HG02938 (cell line): ENCODE results near the gene RNF182.
"Not testable (repeated sequence)": the region's sequence is repeated elsewhere in the genome, so short reads cannot be mapped to it uniquely, and the experiment has no call there.

ENCODE experiments used
- ATAC-seq: cut with Tn5 transposase; IDR thresholded peaks from one replicate; pipeline ENCODE4 v1.9.1; 2021; ENCODE audit warnings: mild to moderate bottlenecking, moderate library complexity; ENCODE audit not compliant: unreplicated experiment

Gene RNF182

DNA sequence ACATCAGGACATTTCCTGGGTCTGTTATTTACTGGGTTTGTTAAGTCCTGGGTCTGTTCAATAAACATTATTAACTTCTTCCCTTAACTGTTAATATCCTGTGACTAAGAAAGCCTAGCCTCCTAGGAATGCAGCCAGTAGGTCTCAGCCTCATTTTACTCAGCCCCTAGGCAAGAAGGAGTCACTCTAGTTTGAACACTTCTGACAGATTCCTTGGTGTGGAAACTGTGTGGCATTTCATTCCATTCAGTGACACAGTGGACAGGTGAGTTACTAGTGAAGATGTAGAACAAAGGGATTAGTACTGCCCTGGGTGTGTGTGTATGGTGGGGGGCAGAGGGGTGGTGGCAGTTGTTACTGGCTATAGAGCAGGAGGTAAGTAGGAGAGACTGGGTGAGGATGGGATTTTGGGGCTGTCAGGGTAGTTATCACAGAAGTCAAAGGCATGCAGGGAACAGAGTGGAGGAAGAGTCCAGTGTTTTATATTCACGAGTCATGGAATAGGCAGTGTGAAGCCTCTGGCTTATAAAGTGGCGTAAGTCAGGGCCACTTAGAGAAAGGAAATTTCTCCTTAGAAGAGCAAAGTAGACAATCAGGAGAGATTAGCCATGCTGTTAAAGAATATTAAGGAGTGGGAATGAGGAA lies 28.4 kb downstream of the RNF182 start:
- ATAC-seq = no peak

DNA sequence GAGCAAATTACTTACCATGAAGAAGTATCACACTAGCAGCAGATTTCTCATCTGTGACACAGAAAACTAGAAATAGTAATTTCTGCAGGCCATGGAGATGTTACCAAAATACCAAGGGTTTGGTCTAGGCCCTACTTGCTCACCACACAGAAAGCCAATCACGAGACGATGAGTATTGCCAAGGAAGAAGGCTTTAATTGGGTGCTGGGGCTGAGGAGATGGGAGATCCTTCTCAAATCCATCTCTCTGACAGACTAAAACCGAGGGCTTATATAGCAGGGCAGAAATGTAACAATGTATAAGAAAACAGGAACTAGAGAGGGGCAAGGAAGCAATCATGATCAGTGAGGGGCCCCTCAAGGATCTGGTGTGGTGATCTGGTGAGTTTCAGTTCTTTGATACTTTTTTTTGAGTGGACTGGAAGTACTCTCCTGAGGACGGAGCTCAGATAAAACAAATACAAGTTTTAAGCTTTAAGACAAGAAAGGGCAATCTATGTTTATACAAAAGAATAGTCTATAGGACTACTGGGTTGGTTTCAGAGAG lies 40.9 kb downstream of the RNF182 start:
- no peak for ATAC-seq

DNA sequence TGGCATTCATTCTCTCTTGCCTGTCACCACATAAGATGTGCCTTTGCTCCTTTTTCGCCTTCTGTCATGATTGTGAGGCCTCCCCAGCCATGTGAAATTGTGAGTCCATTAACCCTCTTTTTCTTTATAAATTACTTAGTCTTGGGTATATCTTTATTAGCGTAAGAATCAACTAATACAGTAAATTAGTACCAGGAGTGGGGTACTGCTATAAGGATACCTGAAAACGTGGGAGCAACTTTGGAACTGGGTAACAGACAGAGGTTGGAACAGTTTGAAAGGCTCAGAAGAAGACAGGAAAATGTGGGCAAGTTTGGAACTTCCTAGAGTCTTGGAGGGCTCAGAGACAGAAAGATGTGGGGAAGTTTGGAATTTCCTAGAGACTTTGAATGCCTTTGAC lies 46.6 kb downstream of the RNF182 start:
- ATAC-seq = no peak

DNA sequence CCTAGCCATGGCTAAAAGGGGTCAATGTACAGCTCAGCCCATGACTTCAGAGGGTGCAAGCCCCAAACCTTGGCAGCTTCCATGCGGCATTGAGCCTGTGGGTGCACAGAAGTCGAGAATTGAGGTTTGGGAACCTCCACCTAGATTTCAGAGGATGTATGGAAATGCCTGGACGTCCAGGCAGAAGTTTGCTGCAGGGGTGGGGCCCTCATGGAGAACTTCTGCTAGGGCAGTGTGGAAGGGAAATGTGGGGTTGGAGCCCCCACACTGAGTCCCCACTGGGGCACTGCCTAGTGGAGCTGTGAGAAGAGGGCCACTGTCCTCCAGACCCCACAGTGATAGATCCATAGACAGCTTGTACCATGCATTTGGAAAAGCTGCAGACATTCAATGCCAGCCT lies 47.9 kb downstream of the RNF182 start:
- not testable (repeated sequence) for ATAC-seq

DNA sequence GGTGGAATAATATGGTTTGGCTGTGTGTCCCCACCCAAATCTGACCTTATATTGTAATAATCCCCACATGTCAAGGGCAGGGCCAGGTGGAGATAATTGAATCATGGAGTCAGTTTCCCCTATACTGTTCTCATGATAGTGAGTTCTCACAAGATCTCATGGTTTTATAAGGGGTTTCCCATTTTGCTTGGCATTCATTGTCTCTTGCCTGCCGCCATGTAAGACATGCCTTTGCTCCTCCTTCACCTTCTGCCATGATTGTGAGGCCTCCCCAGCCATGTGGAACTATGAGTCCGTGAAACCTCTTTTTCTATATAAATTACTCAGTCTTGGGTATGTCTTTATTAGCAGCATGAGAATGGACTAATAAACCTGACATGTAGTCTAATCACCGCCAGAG lies 48.7 kb downstream of the RNF182 start:
- not testable (repeated sequence) for ATAC-seq

DNA sequence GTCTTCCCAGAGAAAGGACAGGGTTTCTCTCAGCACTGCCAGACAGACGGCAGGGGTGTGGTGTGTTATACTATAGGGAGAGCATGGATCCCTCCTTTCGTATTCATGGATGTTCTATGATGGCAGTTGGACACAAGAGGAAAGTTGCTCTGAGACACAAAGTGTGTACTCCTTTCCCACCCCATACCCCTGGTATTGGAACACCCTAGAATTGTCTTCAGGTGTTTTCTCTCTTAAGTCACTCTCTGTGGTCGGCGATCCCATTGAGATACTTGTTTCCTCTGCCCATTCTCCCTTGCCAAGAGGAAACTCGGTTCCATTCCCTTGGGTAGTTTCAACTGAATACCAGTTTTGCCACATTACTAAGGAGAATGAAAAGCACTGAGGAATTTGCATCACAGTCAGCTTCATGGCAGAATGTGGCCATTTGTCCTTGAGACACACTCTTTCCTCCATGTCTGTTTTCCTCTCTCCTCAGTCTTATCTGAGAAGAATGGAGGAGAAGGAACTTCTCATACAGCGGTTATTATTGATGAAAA lies 53.4 kb downstream of the RNF182 start:
- no peak for ATAC-seq

DNA sequence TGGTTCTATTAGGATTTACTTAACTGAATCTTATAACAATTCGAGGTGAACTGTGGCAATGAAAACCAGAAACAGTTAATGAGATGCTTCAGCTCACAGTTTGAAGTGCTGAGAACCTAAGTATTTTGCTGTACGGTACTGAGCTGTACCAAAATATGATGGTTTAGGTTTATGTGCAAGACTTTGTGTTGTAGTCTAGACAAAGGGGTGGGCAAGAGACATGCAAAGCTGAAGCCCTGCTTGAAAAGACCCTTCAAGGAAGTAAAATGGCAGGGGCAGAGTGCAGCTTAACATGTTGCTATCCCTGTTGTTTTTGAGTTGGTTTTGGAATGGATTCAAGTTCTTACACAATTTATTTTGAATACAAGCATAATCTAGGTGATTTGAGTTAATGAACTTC lies 54.0 kb downstream of the RNF182 start:
- no peak for ATAC-seq

DNA sequence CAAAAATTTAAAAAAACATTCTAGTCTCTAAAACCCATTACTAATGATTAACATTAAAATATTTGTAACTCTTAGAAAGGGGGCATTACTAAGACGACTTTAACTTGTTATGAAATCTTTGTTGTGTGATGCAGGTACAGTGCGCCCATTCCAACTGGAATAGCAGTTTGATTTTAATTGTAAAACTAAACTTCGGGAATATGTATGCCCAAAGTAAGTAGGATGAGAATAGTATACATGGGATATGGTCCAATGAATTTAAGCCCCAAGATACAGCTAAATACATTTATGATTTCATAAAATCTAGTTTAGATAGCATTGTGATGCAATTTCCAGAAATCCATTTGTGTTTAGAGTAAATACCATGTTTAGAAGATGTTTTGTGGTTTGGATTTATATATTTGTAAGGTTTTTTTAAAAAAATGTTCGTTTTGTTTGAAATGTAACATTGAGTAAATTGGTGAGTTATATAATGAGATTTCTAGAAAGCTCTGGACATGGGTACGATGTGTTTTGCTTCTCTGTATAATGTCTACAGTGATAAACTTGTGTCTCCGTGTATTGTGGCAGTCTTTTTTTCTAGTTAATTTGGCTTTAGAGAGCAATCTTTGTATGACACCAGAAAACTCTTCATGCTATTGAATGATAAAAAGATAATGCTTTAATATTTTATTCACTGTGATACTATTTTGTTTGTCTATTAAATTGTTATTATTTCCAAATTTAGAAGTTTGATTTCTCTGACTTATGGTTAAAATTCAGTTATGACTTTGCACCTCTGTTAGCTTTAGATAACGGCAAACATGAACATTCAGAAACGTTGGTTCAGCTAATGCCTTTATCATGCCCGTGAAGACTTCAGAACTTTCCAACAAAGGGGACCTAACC lies 54.8 kb downstream of the RNF182 start:
- no peak for ATAC-seq

DNA sequence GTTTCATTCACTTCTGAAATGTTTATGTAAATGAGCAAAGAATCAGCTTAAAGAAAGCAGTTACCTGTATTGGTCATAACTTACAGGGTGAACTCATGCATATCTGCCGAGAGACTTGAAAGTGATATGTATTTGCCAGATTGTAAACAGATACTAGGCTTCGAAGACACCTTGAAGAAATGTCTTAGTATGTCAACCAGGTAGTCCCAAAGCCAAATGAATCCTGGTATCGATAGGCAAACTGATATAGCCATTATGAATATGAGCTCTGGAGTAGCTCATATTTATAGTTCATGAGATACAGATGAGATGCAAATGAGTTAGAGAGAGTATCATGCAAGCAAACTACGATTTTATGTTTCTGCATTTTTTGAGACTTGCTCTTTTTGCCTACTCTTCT lies 55.8 kb downstream of the RNF182 start:
- ATAC-seq = no peak

DNA sequence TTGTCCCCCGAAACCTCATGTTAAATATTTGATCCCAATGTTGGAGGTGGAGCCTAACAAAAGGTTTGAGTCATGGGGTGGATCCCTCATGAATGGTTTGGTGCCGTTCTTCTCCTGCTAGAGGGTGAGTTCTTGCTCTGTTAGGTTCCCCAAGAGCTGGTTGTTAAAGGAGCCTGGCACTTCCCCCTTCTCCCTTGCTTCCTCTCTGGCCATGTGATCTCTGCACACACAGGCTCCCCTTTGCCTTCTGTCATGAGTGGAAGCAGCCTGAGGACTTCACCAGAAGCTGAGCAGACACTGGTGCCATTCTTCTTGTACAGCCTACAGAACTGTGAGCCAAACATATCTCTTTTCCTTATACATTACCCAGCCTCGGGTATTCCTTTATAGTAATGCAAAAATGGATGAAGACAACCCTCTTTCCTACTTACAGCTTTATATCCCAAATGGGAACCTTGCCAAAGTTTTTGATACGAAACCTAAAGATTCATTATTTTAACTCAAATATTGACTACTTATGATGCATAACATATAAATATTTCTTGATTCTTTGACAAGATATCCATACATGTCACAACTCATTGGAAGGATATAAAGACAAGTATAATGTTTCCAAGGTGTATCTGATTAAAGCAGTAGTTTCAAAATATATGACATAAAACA lies 61.0 kb downstream of the RNF182 start:
- no peak for ATAC-seq

DNA sequence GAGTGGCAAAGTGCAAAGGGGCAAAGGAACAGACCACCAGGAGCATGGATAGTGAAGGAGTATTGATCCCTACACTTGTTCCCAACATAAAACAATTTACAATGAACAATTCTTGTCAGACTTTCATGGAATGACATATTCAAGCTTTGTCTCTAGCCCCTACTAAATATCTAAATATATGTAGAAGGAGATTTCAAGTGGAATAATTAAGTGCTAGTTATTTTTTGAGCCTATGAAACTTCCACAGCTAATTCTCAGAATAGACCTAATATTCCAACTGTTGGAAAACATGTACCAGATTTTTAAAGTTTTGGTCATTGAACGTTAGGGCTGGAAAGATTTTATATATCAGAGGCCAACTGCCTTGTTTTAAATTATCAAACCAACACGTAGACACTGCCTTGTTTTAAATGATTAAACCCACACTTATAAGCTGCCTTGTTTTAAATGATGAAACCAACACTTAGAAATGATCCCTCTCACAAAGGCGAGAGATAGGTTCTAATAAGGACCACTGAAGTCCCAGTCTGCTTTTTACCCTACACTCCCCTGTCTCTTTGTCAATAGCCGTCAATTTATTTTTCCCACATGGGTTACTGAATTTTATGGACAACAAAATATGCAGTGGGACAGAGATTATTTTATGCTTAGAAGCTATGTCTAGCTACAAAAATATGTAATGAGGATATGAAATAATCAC lies 62.1 kb downstream of the RNF182 start:
- ATAC-seq = no peak

DNA sequence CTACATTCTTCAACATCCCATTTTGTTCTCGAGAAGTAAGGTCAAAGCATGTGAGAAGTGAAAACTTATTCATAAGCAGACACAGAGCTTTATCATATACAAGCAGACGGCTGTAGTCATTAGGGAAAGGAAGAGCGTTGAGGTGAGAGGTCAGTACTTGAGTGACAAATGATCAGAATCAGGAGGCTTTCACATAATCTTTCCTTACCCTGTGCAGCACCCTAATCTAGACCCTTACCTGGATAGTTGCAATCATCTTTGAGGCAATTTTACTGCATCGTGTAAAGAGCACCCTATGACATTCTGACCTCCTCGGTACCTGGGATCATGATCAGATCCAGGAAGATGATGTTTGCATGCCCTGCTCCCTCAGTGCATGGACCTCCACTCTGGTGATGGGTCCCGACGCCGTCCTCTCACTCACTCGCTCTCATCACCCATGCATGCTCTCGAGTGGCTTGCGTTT lies 62.7 kb downstream of the RNF182 start:
- no peak for ATAC-seq

DNA sequence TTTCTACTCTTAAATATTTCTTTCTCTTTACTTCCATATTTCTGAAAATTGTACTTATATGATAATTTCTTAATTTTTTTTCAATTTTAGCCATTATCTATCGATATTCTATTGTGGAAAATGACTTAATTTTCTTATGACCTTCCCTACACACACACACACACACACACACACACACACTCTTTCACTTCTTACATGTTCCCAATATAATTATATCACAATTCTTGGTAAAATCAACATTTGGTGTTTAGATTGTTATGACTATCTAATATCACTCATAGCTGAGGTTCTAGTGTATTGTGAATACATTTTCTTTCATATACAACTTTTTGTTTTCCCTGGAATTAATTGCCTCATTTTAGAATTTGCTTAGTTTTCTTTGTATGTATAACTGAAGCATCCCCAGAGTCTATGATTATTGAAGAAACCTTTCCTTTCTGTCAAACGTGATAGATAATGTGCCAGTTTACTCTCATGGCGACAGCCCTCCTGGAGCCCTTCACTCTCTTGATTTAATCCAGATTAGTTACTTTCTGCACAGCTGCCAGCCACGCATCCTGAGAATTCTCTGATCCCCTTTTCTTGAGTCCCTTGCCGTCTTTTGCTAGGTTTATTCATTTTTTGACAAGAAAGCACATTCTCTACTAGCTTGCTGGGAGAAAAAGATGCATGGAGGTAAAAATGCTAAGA lies 63.4 kb downstream of the RNF182 start:
- no peak for ATAC-seq

DNA sequence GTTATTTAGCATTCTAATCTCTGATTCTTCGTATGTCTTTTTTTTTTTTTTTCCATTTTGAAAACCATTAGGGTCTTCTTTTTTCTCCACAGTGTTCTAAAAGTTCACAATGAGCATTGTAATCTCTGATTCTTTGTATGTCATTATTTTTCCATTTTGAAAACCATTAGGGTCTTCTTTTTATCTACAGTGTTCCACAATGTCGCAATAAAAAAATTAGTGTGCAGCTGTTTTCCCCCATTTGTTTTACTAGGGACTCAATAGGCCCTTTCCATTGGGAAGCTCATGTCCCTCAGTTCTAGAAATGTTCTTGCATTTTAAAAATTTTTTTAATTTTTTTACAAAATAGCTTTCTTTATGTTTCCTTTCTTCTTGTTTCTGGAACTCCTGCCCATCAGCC lies 64.2 kb downstream of the RNF182 start:
- ATAC-seq = no peak

DNA sequence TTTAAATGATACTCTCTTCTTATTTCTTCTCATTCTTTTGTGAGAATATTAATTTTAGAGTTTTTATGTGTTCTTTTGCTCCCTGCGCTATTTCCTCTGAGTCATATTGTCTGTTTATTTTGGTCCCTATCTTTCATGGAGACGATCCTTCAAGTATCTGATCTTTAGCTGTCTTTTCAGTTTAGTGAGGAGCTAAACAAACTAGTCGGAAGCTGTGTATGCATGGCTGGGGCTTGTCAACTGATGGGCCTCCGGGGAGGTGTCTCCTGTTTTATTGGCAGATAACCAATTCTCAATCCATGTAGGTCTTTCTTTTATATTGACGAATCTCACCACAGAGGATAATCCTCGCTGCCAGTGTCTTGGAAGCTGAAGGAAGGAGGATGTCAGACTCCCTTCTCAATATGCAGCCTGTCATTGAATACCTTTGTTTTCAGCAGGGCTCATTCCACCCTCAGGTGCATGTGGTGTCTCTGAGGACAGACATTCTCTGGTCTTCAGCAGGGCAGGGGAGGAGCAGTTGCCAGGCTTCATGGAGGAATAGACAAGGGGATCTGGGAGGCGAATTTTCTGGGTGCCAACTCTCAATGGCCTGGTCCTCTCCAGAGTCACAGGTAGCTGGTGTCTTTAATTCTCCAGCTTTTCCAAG lies 64.9 kb downstream of the RNF182 start:
- ATAC-seq = no peak

DNA sequence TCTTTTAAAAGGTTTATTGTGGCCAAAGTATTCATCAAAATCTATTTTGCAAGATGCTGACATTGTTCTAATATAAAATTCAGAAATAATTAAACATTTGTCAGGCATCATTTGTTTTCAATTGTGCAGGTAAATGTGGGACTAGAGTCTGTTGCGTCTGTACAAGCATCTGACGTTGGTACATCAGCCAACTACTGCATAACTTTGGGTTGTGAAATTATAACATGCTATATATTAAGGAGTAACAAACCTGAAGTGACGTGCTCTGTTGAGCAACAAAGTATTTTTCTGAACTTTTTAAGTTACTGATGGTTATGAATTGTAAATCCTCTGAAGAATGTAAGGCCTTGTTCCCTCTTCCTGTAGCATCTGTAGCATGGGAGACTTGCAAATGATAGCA lies 66.0 kb downstream of the RNF182 start:
- no peak for ATAC-seq

DNA sequence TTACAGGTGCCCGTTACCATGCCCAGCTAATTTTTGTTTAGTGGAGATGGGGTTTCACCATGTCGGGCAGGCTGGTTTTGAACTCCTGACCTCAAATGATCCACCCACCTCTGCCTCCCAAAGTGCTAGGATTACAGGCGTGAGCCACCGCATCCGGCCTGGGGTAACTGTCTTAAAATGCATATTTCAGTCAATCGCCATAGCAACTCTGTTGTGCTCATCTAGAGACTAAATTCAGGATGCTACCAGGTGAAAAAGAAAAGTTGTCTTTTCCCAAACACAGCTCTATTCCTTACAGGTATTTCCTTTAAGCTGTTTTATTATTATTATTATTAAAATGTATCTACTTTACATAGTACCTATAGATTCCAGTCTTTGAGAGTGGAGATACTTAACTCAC lies 66.6 kb downstream of the RNF182 start:
- no peak for ATAC-seq

DNA sequence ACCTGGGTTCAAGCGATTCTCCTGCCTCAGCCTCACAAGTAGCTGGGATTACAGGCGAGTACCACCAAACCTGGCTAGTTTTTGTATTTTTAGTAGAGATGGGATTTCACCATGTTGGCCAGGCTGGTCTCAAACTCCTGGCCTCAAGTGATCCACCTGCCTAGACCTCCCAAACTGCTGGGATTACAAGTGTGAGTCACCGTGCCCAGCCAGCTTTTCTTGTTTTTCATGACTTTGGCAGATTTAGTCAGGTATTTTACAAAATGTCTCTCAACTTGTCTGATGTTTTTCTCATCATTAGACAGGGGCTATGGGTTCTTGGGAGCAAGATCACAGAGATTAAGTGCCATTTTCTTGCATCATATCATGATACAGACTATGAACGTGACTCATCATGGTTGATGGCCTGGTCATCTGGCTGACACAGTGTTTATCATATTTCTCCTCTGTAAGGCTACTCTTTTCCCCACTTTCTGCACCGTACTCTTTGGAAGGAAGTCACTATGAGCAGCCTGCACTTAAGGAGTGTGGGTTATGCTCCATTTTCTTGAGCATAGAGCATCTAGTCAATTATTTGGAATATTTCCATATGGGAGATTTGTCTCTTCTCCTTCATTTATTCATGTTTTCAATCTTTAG lies 67.8 kb downstream of the RNF182 start:
- ATAC-seq = no peak

DNA sequence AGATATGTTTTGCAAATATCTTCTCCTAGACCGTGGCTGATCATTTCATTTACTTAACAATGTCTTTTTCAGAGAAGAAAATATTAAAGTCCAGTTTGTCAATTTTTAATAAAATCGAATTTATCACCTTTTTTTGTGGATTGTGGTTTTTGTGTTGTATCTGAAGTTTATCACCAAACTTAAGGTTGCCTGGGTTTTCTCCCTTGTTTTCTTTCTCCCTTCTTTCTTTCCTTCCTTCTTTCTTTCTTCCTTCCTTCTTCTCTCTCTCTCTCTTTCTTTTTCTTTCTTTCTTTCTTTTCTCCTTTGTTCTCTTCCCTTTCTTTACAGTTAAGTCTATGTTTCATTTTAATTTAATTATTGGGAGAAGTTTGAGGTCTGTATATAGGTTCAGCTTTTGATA lies 68.7 kb downstream of the RNF182 start:
- no peak for ATAC-seq
